ENCODE measurements around the gene LAGE3. TPM values are rescaled to one million over a fixed set of nuclear protein-coding genes. Genes with fewer than 3 reads are reported as not detected.
"Not testable (repeated sequence)": the region's sequence is repeated elsewhere in the genome, so short reads cannot be mapped to it uniquely, and the experiment has no call there.

The LAGE3 gene
- total RNA-seq, 1 experiment from 2014 or later, result 57.8 TPM

DNA sequence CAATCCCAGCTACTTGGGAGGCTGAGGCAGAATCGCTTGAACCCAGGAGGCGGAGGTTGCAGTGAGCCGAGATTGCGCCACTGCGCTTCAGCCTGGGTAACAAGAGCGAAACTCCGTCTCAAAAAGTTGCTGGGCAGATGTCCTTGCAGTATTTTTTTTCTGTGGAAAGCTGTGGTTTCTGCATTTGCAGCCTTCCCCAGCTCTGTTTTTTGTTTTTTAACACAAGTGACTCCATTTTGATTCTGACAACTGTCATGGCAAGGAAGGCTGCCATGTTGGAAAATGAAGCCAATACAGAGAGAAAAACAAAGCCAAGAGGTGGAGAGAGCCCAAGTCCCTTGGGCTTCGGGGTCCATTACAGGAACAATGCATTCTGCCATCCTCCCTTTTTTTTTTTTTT lies 23.0 kb upstream of the LAGE3 start:
- DNase-seq (ENCODE audit: low spot score), result no peak

DNA sequence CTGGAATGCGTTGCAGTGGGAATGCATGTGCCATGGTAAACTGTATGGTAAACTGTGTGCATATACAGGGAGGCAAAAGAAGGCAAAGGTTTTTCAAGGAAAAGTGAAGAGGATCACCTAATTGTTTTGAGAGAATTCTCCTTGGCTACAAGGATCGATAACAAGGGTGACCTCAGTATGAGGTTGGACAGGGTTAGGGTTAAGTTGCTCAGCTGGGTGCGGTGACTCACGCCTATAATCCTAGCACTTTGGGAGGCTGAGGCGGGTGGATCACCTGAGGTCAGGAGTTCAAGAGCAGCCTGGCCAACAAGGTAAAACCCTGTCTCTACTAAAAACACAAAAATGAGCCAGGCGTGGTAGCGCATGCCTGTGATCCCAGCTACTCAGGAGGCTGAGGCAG lies 22.3 kb upstream of the LAGE3 start:
- not testable (repeated sequence) for DNase-seq (ENCODE audit: low spot score)

DNA sequence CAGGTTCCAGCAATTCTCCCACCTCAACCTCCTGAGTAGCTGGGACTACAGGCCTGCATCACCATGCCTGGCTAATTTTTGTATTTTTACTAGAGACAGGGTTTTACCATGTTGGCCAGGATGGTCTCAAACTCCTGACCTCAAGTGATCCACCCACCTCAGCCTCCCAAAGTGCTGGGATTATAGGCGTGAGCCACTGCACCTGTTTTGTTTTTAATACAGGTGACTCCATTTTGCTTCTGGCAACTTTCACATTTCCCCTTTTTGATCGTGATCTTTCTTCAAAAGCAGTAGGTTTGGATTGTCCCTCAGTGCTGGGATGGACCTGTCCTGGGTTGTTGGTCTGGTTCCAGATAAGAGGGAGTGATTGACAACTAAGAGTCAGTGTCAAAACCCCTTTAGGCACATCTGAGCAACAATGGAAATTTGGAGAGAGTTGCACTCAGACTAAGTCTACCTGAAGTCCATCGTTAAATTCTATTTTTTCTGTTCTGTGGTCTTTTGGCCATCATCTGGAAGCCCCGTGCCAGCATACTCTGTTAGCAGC lies 17.6 kb upstream of the LAGE3 start:
- not testable (repeated sequence) for DNase-seq (ENCODE audit: low spot score)

DNA sequence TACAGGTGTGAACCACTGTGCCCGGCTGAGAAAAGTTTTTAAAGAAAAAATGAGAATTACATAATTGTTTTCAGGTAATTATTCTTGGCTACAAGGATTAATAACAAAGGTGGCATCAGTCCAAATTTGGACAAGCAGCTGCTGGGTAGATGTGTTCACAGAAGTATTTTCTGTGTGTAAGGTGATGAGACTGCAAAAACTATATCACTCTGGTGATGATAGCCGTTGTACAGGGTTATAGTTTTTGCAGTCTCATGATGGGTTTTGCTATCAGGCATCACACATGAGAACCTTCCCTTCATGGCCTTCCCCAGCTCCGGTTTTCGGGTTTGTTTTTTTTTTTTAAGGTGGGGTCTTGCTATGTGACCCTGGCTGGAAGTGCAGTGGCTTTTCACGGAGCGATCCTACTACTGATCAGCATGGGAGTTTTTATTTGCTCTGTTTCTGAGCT lies 16.4 kb upstream of the LAGE3 start:
- DNase-seq (ENCODE audit: low spot score), result no peak

DNA sequence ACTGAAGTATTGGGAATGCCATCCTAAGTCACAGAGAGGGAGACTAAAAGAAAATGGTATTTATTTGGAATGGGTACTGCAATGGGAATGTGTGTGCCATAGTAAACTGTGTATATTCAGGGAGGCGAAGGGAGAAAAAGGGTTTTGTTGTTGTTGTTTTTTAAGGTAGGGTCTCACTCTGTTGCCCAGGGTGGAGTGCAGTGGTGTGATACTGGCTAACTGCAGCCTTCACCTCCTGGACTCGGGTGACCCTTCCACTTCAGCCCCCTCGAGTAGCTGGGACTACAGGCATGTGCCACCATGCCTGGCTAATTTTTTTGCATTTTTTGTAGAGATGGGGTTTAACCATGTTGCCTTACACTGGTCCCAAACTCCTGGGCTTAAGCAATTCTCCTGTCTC lies 15.6 kb upstream of the LAGE3 start:
- DNase-seq (ENCODE audit: low spot score), result no peak

DNA sequence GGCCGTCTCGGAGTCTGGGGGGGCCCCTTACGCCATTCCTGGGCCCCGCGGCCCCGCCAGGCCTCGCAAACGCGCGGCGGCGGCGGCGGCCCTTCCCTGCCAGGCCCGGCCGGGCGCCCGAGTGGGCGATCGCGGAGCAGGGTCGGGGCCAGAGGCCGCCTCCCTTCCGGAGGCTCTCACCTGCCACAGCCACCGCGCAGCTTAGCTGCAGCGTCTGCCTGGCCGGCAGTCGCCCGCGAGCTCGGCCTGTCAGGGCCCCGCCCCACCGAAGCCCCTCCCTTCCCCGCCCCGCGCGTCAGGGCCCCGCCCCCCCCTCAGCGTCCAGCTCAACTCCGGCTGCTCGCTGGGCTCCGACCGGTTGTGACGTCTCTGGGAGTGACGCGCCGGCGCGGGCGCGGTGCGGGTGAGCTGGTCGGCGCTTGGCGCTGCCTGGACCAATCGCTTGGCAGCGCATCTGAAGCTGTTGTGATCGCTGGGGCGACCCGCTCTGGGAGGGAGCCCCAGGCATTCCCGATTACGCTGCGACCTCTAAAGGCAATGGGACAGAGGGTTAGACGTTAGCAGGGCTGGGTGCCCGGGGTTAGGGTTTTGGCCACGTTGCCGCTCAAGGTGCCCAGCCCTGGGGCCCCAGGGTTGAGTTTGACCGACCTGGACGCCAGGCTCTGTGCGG lies 11.5 kb upstream of the LAGE3 start, which contains the start of gene SLC10A3:
TSS of gene SLC10A3 (minus strand) at position 216 of the 670 bp plus-strand sequence. CDS start 1,689 bp downstream, outside the sequence.
- DNase-seq (ENCODE audit: low spot score), result peak; percentile 93

DNA sequence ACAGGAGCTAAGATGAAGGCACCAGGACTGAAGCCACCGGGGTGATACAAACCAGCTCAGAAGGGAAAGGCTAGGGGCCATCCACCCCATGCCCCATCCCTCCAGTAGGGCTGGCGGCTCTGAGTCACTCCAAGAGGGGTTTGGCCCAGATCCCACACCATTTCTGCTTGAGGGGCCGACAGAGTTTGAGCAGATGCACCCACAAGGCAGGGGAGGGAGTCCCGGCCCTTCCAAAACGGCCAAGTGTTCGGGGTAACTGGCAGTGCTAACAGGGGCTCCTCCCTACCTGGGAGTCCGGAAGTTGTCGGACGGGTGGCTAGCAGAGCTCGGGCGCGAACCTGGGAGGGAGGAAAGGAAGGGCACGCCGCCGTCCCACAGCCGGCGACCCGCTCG lies 10.9 kb upstream of the LAGE3 start:
- no peak for DNase-seq (ENCODE audit: low spot score)

DNA sequence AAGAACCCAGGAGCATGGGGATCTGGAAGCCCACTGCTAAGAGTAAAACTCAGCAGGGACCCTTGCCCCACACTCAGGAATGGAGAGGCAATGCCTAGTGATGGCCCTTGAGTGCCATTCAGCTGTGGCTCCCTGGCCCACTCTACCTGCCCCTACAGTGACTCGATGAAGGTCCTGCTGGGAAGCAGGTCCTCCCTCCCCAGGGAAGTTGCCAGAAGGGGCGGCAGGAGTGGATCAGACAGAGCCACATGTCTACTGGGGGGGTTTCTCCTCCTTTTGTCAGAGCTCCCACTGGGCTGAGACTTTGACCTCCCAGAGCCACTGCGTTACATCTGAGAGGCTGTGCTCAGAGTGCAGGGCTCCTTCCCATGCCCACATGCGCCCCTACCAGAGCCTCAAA lies 10.1 kb upstream of the LAGE3 start:
- DNase-seq (ENCODE audit: low spot score), result no peak

DNA sequence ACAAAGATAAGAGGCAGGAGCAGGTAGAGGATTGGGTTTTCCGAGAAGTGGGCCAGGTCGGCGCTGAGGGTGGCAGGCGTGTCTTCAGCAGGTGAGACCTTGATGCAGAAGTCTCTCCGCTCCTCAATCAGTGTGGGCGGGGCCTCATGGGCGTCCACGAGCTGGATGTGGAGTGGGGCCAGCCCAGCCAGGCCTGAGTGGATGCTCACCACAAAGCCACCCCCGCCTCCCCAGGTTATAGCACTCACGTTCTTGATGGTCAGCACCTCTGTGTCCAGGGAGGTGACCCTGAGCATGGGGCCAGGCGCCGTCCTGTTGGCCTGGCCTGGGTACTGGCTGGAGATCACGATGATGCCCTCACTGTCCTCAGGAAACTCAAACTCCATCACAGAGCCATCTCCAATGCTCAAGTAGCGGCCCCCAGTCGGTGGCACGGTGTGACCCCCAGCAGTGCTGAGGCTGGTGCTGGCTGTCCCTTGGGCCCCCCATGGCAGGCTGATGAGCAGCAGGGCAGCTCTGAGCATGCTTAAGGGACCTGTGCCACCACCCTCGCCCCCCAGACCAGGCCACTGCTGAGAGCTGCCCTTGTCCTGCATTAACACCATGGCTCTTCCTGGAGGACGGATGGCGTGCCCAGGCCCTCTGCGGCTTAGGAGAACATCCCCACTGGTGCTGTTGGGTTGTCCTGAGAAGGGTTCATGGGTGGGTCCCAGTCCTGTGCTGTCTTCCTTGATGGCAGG lies 9.4 kb upstream of the LAGE3 start:
- DNase-seq (ENCODE audit: low spot score), result no peak

DNA sequence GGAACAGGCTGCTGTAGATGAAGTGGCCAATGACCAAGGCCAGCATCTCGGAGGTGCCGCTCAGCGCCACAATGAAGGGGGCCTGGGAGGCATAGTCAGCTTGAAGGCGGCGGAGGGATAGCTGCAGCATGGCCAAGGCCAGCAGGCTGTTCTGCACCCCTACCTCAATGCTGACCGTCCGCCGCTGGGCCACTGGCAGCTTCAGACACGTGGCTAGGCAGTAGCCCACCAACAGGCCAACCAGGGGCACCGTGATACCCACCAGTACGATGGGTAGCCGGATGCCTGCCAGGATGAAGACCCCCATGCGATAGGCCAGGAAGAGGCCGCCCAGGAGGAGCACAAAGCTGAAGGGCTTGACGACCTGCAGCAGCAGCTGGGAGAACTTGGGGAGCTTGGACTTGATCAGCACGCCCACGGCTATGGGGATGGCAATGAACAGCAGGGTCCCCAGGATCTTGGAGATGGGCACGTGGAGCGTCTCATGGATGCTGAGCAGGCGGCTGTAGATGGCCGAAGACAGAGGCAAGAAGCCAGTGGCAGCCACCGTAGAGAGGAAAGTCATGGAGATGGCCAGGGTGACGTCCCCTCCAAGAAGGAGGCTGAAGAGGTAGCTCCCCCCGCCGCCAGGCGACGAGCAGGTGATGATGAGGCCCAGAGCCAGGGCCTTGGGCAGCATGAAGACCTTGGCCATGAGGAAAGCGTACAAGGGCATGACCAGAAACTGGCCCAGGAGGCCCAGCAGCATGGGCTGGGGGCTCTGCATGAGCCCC lies 8.6 kb upstream of the LAGE3 start:
- DNase-seq (ENCODE audit: low spot score), result no peak

DNA sequence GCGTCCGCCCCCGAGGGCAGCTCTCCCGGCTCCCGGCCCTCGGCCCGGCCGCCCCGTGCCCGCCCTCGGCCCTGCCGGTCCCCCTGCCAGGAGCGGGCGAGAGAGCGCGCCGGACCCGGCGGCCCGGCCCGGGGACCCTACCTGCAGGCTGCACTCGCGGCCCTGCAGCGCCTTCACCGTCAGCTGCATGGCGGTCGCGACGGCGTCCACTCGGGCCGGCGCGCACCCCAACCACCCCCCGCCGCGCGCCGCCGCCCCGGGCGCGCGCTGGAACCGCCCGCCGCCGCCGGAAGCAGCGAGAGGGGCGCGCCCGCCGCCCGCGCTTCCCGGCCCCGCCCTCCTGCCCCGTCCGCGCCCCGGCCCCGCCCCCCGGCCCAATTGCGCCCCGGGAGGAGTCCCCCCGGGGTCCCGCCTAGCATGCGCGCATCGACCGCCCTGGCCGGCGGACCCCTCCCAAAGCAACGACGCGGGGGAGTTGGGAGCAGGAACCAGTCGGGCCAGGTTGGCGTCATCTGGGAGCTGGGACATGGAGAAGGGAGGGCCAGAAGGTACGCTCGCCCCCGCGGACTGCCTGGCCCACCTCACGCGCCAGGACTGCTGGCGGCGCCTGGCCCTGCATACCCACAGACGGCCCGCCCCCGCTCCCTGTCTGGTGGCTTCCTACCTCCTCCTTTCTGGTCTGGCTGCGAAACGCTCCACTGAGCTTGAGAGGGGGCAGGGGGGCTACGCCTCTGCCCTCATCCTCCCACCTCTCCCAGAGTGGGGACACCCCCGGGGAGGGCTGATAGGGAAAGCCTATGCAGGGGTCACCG lies 7.5 kb upstream of the LAGE3 start, which contains the start of gene UBL4A:
TSS of gene UBL4A (minus strand) at position 220 of the 812 bp plus-strand sequence. CDS start at position 189, 31 bp downstream.
- peak; percentile 50 for DNase-seq (ENCODE audit: low spot score)

DNA sequence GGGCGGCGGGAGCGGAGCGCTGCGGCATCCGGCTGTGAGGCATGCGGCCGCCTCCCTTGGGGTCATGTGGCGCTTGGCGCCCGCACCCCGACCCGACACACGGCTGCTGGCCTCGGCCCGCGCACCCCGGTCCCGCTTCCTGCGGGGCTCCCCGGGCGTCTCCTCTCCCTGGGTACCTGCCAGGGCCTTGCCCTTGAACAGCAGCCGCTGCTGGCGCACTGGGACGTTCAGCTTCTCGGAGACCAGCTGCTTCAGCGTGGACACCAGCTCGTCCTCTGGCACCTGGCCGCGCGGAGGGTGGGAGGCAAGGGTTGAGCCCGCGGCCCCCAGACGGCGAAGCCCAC lies 6.9 kb upstream of the LAGE3 start:
- DNase-seq (ENCODE audit: low spot score), result no peak

DNA sequence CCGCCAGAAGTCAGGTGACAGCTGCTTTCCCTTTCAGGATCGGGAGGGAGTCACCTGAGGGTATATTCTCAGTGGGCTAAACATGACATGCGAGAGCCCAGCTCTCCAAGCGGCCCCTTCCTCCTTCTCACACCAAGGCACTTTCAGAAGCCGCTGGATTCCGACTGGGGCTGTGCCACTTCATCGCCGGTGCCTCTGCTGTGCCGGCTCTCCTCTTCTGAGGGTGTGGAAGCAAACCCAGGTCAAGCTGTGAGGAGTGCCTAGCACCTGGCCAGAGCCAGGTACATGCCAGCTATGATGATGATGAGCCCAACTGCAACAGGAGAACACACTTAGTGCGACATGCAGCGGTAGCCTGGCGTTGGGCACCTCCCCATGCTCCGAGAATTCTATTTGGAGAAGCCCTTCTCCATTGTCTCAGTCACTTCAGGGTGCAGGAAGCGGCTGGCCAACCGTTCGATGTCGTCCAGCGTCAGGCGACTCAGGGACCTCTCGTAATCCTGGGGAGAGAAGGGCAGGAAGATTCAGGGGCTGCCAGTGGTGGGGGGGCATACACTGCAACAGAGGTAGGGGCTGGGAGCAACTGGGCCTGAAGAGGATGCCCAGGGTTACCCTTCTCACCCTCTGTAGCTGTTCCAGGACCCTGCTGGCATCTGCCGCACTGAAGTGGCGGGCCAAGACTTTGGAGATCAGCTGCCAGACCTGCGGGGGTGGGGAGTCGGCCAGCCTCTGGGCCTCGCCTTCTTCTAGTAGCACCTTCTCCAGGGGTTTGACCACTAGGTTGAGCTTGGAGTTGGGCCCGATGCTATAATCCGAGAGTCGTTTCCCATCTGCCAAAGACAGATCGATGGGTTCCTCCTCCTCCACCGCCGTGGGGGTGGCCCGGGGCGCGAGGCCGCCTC lies 6.3 kb upstream of the LAGE3 start:
- DNase-seq (ENCODE audit: low spot score), result no peak

DNA sequence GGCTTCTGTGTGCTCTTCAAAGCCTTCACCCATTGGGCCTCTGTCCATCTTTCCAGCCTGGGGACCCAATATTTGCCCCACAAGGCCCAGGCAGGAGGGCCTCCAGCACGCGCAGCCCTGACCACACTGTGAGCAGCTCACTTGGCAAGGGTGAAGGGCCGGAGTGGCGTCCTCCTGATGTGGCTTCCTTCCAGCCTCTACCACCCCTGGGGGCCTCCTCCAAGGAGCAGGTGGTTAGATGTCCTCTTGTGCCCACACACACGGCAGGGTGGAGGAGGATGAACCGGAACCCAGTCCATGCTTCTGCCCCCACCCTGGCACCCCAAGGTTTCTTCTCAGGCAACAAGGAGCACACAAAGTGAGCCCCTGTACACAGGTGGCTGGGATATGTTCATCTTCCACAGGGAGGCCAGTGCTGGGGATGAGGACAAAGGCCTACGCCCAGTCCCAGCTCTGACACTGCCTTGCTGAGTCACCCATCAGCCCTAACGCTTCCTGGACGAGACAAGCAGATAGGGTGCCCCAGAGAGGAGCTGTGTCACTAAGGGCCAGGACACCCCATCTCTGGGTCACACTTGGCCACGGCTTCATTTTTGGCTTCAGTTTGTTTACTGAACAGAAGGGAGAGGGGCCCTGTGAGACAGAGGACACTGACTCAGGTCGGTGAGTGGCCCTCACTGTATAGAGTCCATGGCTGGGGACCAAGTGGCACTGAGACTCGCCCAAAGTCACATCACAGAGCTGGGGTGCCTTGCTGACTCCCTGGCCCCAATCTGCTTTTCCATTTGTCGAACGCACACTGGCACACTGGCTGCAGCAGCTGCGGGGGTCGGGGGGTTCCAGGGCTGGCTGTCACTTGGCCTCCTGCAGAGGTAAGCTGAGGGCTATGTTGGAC lies 5.4 kb upstream of the LAGE3 start:
- no peak for DNase-seq (ENCODE audit: low spot score)

DNA sequence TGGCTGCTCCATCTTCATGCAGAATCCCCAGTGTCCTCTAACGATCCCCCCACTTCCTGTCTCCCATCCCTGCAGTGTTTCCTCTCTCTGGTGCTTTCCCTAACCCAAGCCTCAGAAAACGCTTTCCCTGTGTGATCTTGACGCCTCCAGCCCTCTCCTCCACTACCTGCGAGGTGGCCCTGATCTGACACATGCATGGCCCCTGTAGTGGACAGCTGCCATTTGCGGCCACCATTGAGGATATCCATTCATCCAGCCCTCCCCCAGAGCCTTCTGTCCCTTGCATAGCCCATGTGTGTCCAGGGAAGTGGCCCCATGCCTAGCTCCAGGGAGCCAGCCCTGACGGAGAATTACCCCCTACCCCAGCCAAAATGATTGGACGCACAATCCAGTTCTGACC lies 4.2 kb upstream of the LAGE3 start:
- DNase-seq (ENCODE audit: low spot score), result no peak

DNA sequence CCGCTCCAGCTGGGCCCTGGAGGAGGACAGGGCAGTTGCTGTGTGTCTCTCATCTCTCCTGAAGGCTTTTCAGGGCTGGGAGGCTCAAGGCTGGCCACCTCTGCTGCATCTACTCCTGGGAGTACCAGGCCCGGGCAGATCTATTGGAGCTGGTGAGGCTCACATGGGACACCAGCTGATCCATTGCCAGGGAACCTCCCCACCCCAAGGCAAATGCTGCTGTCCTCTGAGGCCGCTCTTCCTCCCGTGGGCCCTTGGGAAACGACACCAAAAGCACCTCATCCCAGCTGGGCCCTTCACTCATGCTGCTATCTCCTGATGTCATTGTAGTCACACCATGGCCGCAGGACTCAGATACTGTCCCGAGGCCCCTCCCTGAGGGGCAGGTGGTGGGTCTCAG lies 3.7 kb upstream of the LAGE3 start:
- no peak for DNase-seq (ENCODE audit: low spot score)

DNA sequence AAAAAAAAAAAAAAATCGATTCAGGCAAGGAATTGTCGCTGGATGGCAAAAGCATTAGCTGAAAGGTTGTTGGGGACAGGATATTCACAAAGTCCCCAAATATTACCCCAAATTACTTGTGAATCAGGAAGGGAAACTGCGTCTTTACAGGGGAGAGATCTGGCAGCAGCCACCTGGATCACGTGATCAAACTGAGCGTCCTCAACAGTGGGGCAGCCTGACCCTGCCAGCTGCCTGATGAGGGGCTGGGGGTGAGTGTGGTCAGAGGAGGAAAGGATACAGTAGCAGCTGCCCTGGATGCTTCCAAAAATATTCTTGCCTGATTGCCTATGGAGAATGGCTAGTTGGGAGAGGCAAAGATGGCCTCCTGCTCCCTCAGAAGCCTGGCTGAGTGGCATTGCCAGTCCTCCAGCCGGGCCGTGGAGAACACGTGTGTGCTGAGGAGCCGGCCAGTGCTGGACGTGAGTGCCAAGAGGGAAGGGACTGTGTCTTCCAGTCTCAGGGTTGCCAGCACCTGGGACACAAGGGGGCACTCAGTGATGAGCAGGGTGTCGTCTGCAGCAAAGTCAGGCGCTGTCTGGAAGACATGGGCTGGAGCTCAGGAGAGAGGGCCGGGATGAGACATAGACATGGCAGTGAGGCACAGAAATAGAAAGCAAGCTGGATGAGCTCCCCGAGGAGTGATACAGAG lies 3.0 kb upstream of the LAGE3 start:
- DNase-seq (ENCODE audit: low spot score), result no peak

DNA sequence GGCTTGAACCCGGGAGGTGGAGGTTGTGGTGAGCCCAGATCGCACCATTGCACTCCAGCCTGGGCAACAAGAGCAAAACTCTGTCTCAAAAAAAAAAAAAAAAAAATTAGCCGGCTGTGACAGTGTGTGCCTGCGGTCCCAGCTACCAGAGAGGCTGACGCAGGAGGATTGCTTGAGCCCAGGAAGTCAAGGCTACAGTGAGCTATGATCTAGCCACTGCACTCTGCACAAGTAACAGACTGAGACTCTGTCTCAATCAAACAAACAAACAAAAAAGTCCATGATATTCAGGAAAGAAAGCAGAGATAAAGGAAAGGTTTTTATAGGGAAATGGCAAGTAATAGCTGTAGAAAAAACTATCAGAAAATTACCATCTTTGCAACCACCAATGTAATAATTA lies 2.1 kb upstream of the LAGE3 start:
- DNase-seq (ENCODE audit: low spot score), result no peak

Measured in H4 (cell line).